Gastrocnemius medialis (tissue), 4 donors: ENCODE results near the gene OR2AE1. TPM values are rescaled to one million over a fixed set of nuclear protein-coding genes. Genes with fewer than 3 reads are reported as not detected.

Source experiments
- ATAC-seq, 2 donors: fragments of 150-250 bp; one replicate each; pipeline ENCODE4 v1.9.1; 2016
- DNase-seq, 2 donors: peaks; one replicate each; pipeline ENCODE4 v3.0.0-alpha.2; 2019
- H3K27ac ChIP-seq, 4 donors: fragments of 200-600 bp; sonication (generic); 1 replicate in 1 of 4; 2 replicates in 3 of 4; pipeline ENCODE4 v1.5.1; 2016 to 2018; ENCODE audit warnings: mild to moderate bottlenecking in 2 of 4, moderate library complexity in 1 of 4
- H3K27me3 ChIP-seq, 3 donors: fragments of 200-600 bp; sonication (generic) in 2 of 3; 1 replicate in 1 of 3; 2 replicates in 2 of 3; pipeline versions ENCODE4 v1.5.1 to v1.6.0; 2016 to 2019; ENCODE audit warnings: mild to moderate bottlenecking in 1 of 3, moderate library complexity in 1 of 3
- H3K36me3 ChIP-seq, 2 donors: fragments of 200-600 bp; sonication (generic) in 1 of 2; one replicate each; pipeline ENCODE4 v1.5.1; 2017 to 2018
- H3K4me1 ChIP-seq, 2 donors: fragments of 200-600 bp; sonication (generic) in 1 of 2; one replicate each; pipeline ENCODE4 v1.5.1; 2016 to 2017; ENCODE audit warnings: mild to moderate bottlenecking in 2 of 2
- H3K4me3 ChIP-seq, 4 donors: fragments of 200-600 bp; sonication (generic) in 3 of 4; 1 replicate in 1 of 4; 2 replicates in 3 of 4; pipeline ENCODE4 v1.5.1; 2016 to 2019; ENCODE audit warnings: mild to moderate bottlenecking in 2 of 4
- H3K9me3 ChIP-seq, 3 donors: fragments of 200-600 bp; sonication (generic) in 2 of 3; 1 replicate in 1 of 3; 2 replicates in 2 of 3; pipeline ENCODE4 v1.5.1; 2016 to 2019
- POLR2A ChIP-seq, 2 donors: fragments of 450-650 bp; IDR thresholded peaks; one replicate each; pipeline ENCODE4 v1.6.1; 2017; ENCODE audit warnings: antibody characterized with exemption in 2 of 2, mild to moderate bottlenecking in 2 of 2, moderate library complexity in 2 of 2
- in situ Hi-C, 4 donors: fragments of 200-750 bp; cut with MboI; loops; one replicate each; pipeline versions ENCODE4 v1.15.0 to v1.8.0; 2017; ENCODE audit warnings: low sequenced_read_pairs in 4 of 4
- intact Hi-C: fragments of 100-400 bp; cut with DNase I; formaldehyde crosslinking; loops from one replicate; pipeline ENCODE4 v1.15.1; 2023; ENCODE audit warnings: low total_unique reads
- total RNA-seq, 4 donors: library from RNA; depleted of rRNA; stranded (reverse); fragments of >200 nt; gene quantifications; one replicate each; pipeline versions ENCODE4 v1.1.0 to v1.2.3, GENCODE V29; 2016
- TF ChIP-seq, protein P1 (sequence below), 5 experiments: fragments of 450-650 bp in 3 of 5; fragments of 200-600 bp in 2 of 5; sonication (generic) in 2 of 5; IDR thresholded peaks in 4 of 5; conservative IDR thresholded peaks in 1 of 5; 1 replicate in 4 of 5; 2 replicates in 1 of 5; pipeline ENCODE4 v1.5.1; 2016 to 2019; ENCODE audit warnings: antibody characterized with exemption in 5 of 5, mild to moderate bottlenecking in 3 of 5, moderate library complexity in 3 of 5

OR2AE1 gene, protein sequence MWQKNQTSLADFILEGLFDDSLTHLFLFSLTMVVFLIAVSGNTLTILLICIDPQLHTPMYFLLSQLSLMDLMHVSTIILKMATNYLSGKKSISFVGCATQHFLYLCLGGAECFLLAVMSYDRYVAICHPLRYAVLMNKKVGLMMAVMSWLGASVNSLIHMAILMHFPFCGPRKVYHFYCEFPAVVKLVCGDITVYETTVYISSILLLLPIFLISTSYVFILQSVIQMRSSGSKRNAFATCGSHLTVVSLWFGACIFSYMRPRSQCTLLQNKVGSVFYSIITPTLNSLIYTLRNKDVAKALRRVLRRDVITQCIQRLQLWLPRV
- total RNA-seq = not detected

DNA sequence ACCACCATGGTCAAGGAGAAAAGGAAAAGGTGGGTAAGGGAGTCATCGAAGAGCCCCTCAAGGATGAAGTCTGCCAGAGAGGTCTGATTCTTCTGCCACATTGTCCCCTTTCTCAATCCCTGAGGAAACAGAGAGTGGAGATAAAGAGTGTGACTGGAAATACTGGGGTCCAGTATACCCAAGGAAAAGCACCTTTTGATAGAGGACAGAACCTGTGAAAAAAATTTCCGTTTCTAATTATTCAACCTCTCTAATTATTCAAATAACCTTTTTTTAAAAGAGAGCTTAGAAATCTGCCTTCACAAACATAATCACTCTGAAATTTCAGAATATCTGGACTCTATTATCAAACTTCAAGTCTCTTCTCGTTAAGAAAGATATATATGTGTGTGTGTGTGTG, at the start of gene OR2AE1:
TSS of gene OR2AE1 (minus strand) at position 101 of the 400 bp plus-strand sequence. CDS start at position 101, 0 bp downstream.
- H3K36me3 ChIP-seq = no peaks in the 10 kb centered on the region
- ATAC-seq (no peak), DNase-seq (no peak)
- in situ Hi-C loops (no loop called here), intact Hi-C loops (no loop called here)
- no peak within 1 kb of the TSS for H3K4me3 ChIP-seq
- no peaks in the 10 kb centered on the region for H3K4me1 ChIP-seq
- TF ChIP-seq, protein P1, sequence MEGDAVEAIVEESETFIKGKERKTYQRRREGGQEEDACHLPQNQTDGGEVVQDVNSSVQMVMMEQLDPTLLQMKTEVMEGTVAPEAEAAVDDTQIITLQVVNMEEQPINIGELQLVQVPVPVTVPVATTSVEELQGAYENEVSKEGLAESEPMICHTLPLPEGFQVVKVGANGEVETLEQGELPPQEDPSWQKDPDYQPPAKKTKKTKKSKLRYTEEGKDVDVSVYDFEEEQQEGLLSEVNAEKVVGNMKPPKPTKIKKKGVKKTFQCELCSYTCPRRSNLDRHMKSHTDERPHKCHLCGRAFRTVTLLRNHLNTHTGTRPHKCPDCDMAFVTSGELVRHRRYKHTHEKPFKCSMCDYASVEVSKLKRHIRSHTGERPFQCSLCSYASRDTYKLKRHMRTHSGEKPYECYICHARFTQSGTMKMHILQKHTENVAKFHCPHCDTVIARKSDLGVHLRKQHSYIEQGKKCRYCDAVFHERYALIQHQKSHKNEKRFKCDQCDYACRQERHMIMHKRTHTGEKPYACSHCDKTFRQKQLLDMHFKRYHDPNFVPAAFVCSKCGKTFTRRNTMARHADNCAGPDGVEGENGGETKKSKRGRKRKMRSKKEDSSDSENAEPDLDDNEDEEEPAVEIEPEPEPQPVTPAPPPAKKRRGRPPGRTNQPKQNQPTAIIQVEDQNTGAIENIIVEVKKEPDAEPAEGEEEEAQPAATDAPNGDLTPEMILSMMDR (IDR thresholded peaks at IDR 0.05 in 4 of 5, conservative IDR thresholded peaks at IDR 0.05 in 1 of 5) = no peak
- TF ChIP-seq POLR2A (IDR thresholded peaks at IDR 0.05) = no peak
- no peaks in the 10 kb centered on the region for H3K9me3 ChIP-seq
- no peaks in the 10 kb centered on the region for H3K27me3 ChIP-seq
- no peak within 1 kb of the TSS for H3K27ac ChIP-seq

DNA sequence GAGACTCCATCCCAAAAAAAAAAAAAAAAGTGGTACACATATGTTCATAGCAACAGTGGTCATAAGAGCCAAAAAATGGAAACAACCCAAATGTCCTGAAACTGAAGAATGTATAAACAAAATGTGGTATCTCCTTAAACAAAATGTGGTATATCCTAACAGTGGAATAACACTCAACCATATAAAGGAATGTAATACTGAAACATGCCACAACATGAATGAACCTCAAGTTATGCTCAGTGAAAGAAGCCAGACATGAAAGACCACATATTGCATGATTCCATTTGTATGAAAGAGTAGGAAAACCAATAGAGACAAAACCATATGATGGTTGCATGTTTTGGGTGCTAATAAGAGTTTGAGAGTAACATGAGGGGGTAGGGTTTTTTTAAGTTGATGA, 49.5 kb upstream of the OR2AE1 start:
- Histone ChIP-seq H3K4me3 (no peak overlapping the region), H3K27ac (no peak overlapping the region), H3K36me3 (no peaks in the 10 kb centered on the region), H3K4me1 (peaks cover 0 to 4% of the 10 kb centered on the region in 2 donors), H3K9me3 (no peaks in the 10 kb centered on the region), H3K27me3 (peaks cover 4 to 18% (median 6%) of the 10 kb centered on the region in 3 donors)
- in situ Hi-C loops = no loop called here
- TF ChIP-seq POLR2A (IDR thresholded peaks at IDR 0.05) = no peak
- TF ChIP-seq, protein P1 (IDR thresholded peaks at IDR 0.05 in 4 of 5, conservative IDR thresholded peaks at IDR 0.05 in 1 of 5) = no peak
- no peak for DNase-seq
- no peak for ATAC-seq
- intact Hi-C loops = no loop called here

DNA sequence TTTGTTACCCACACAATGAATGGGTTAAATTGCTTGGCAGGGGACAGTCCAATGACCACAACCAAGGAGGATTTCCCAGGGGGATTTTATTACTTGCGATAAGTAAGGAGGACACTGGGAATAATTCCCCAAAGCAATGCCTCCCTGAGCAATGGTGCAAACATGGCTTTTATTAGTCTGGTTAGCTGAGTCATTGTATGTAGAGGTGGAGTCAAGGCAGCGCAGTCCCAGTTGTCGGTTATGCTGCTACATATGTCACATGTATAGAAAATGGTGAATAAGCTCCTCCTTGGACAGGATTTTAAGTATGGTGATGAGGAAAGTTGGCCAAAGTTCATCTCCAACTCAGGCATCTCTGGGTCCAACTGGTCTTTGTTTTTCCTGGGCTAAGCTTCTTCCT, 46.4 kb upstream of the OR2AE1 start:
- Histone ChIP-seq H3K9me3 (no peaks in the 10 kb centered on the region), H3K27me3 (peaks cover 0 to 7% (median 4%) of the 10 kb centered on the region in 3 donors), H3K4me1 (peaks cover 13 to 18% of the 10 kb centered on the region in 2 donors), H3K4me3 (no peak overlapping the region), H3K36me3 (no peaks in the 10 kb centered on the region), H3K27ac (no peak overlapping the region)
- no peak for ATAC-seq
- no peak for DNase-seq
- no peak for TF ChIP-seq POLR2A (IDR thresholded peaks at IDR 0.05)
- TF ChIP-seq, protein P1 (IDR thresholded peaks at IDR 0.05 in 4 of 5, conservative IDR thresholded peaks at IDR 0.05 in 1 of 5) = no peak
- in situ Hi-C loops (no loop called here), intact Hi-C loops (no loop called here)

DNA sequence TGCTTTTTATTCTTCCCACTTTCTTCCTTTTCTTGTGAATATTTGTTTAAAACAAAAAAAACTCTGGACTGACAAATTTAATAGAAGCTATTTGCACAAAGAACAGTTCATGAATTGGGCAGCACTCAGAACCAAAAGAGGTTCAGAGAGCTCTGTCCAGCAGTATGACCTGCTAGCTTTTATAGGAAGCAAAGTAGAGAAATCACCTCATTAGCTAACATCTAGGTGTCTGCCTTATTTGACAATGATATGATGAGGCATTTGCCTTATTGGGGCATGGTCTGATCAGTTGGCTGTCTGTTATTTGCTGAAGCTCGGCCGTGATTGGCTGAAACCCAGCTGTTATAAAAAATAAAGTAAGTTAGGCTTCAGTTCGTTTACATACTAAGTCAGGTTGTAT, 43.3 kb upstream of the OR2AE1 start:
- Histone ChIP-seq H3K9me3 (no peaks in the 10 kb centered on the region), H3K4me3 (peak overlapping the region; percentile 63 to 95 (median 86)), H3K27ac (peak overlapping the region; percentile 85 to 95 (median 93)), H3K27me3 (no peaks in the 10 kb centered on the region), H3K4me1 (peaks cover 34 to 39% of the 10 kb centered on the region in 2 donors), H3K36me3 (peaks cover 0 to 24% of the 10 kb centered on the region in 2 donors)
- in situ Hi-C loops = no loop called here
- intact Hi-C loops = loop anchor here (1.0 kb wide), 1 partner anchor 289 kb away; no protein-coding TSS in a partner anchor
- ATAC-seq = no peak
- TF ChIP-seq POLR2A (IDR thresholded peaks at IDR 0.05) = no peak
- TF ChIP-seq, protein P1 (IDR thresholded peaks at IDR 0.05 in 4 of 5, conservative IDR thresholded peaks at IDR 0.05 in 1 of 5) = no peak
- no peak for DNase-seq
